ENCODE data around the gene RAB40A.

Gene RAB40A

DNA sequence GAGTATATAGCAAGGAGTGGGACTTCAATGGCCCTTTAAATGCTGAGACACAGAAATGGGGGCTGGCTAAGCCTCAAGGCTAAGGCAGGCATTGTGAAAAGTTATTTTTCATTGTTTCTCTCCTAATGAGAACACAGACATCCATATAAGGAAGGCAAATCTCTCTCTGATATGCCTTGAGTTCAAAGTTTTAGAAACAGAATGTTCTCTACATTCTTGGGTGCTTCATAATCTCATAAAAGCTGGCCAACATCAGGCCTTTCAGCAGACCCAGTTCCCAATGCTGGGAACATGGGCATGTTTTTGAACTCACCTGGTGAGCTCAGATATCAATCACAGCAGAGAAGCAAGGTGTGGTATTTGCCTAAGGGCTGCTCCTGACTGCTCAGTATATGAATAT lies 19.4 kb upstream of the RAB40A start:
- no peak overlapping the region for H3K27ac ChIP-seq (ENCODE audit: low read length, poor library complexity, severe bottlenecking)
- H2BK12ac ChIP-seq (ENCODE audit: low read length in 2 of 2), result no peak overlapping the region
- H3K18ac ChIP-seq (ENCODE audit: low read depth in 1 of 2, low read length in 2 of 2), result no peak overlapping the region
- H2AK5ac ChIP-seq (ENCODE audit: low read length, severe bottlenecking), result no peak overlapping the region
- no peak overlapping the region for H2BK120ac ChIP-seq (ENCODE audit: low read depth, low read length)
- no peak overlapping the region for H3K9ac ChIP-seq (ENCODE audit: low read length)
- H3K9me3 ChIP-seq (ENCODE audit: control insufficient read depth, low read length), result no peaks in the 10 kb centered on the region
- H3K4me3 ChIP-seq (ENCODE audit: insufficient read depth in 1 of 2, low read depth in 1 of 2, low read length in 2 of 2), result no peak overlapping the region
- no peak overlapping the region for H3K23ac ChIP-seq (ENCODE audit: low read length in 2 of 2)
- H3K14ac ChIP-seq (ENCODE audit: low read length in 2 of 2), result no peak overlapping the region
- H4K91ac ChIP-seq (ENCODE audit: low read length), result no peak overlapping the region
- H4K8ac ChIP-seq (ENCODE audit: low read length), result no peak overlapping the region
- H3K79me1 ChIP-seq (replicated peaks; ENCODE audit: low read length, poor library complexity, severe bottlenecking), result no peaks in the 10 kb centered on the region
- H2BK15ac ChIP-seq (ENCODE audit: low read depth, poor library complexity, severe bottlenecking), result no peak overlapping the region
- peaks cover 0 to 20% of the 10 kb centered on the region in 2 experiments for H3K27me3 ChIP-seq (ENCODE audit: control insufficient read depth in 1 of 2, insufficient read depth in 1 of 2, low read length in 2 of 2)
- no peaks in the 10 kb centered on the region for H3K36me3 ChIP-seq (ENCODE audit: control insufficient read depth in 1 of 2, insufficient read depth in 2 of 2, low read depth in 1 of 2, low read length in 2 of 2)
- DNase-seq, result no peak
- H3K4ac ChIP-seq (ENCODE audit: low read depth in 1 of 2, low read length in 2 of 2), result no peak overlapping the region
- H3K4me1 ChIP-seq (ENCODE audit: control insufficient read depth, insufficient read depth, low read depth, low read length), result peaks cover under 1% of the 10 kb centered on the region
- peak overlapping the region; percentile 38 for H2BK5ac ChIP-seq (ENCODE audit: low read depth, low read length, poor library complexity, severe bottlenecking)
- H2AFZ ChIP-seq (ENCODE audit: low read depth, low read length), result no peak overlapping the region
- no peak overlapping the region for H3K4me2 ChIP-seq (ENCODE audit: low read length, poor library complexity, severe bottlenecking)

DNA sequence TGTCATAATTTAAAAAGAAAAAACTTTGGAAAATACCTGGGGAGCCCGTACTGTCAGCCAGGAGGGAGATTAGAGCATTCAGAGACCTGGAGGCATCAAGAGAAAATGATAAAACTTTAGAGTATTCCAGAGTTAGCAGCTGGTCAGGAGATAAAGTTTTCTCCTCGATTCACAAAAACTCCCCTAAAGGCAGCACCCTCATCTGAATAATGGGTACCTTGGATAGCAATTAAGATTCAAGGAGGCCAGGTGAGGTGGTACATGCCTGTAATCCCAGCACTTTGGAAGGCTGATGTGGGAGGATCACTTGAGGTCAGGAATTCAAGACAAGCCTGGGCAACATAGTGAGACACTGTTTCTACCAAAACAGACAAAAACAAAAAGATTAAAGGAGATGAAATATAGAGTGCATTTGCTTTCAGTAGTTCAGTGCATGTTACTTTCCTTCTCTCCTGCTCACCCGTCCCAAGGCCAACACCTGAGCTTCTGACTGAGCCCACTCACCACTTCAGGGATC lies 18.6 kb upstream of the RAB40A start:
- no peak overlapping the region for H3K9ac ChIP-seq (ENCODE audit: low read length)
- no peak for DNase-seq
- no peak overlapping the region for H3K14ac ChIP-seq (ENCODE audit: low read length in 2 of 2)
- H3K9me3 ChIP-seq (ENCODE audit: control insufficient read depth, low read length), result no peaks in the 10 kb centered on the region
- H3K27me3 ChIP-seq (ENCODE audit: control insufficient read depth in 1 of 2, insufficient read depth in 1 of 2, low read length in 2 of 2), result peaks cover 0 to 16% of the 10 kb centered on the region in 2 experiments
- H3K4me3 ChIP-seq (ENCODE audit: insufficient read depth in 1 of 2, low read depth in 1 of 2, low read length in 2 of 2), result no peak overlapping the region
- H3K18ac ChIP-seq (ENCODE audit: low read depth in 1 of 2, low read length in 2 of 2), result no peak overlapping the region
- H2BK120ac ChIP-seq (ENCODE audit: low read depth, low read length), result no peak overlapping the region
- no peak overlapping the region for H3K4ac ChIP-seq (ENCODE audit: low read depth in 1 of 2, low read length in 2 of 2)
- H2AK5ac ChIP-seq (ENCODE audit: low read length, severe bottlenecking), result no peak overlapping the region
- H3K27ac ChIP-seq (ENCODE audit: low read length, poor library complexity, severe bottlenecking), result no peak overlapping the region
- peaks cover 2% of the 10 kb centered on the region for H3K4me1 ChIP-seq (ENCODE audit: control insufficient read depth, insufficient read depth, low read depth, low read length)
- H3K36me3 ChIP-seq (ENCODE audit: control insufficient read depth in 1 of 2, insufficient read depth in 2 of 2, low read depth in 1 of 2, low read length in 2 of 2), result no peaks in the 10 kb centered on the region
- no peak overlapping the region for H2AFZ ChIP-seq (ENCODE audit: low read depth, low read length)
- H2BK15ac ChIP-seq (ENCODE audit: low read depth, poor library complexity, severe bottlenecking), result no peak overlapping the region
- no peak overlapping the region for H4K8ac ChIP-seq (ENCODE audit: low read length)
- no peaks in the 10 kb centered on the region for H3K79me1 ChIP-seq (replicated peaks; ENCODE audit: low read length, poor library complexity, severe bottlenecking)
- H2BK12ac ChIP-seq (ENCODE audit: low read length in 2 of 2), result no peak overlapping the region
- H3K4me2 ChIP-seq (ENCODE audit: low read length, poor library complexity, severe bottlenecking), result no peak overlapping the region
- H2BK5ac ChIP-seq (ENCODE audit: low read depth, low read length, poor library complexity, severe bottlenecking), result no peak overlapping the region
- no peak overlapping the region for H4K91ac ChIP-seq (ENCODE audit: low read length)
- H3K23ac ChIP-seq (ENCODE audit: low read length in 2 of 2), result no peak overlapping the region
- 72% methylated on average over 2 of the region's 3 CpGs for WGBS

DNA sequence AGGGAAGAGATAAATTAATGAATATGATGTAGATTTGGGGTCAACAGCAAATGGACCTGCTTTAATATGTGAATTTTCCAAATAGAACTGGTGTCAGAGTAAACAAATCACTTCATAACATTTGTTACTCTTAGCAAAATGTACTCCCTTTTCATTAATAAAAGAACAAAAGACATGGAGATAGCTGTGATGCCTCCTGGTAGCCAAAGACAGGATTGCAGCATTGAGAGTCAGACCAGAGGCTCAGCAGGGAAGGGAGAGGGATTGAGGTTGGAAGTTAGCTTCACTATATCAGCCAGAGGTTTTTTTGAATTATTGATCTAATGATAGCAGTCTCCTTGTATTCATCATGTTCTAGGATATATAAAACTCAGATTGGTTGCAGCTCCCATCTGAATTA lies 17.4 kb upstream of the RAB40A start:
- H4K8ac ChIP-seq (ENCODE audit: low read length), result no peak overlapping the region
- no peak overlapping the region for H3K23ac ChIP-seq (ENCODE audit: low read length in 2 of 2)
- no peak overlapping the region for H4K91ac ChIP-seq (ENCODE audit: low read length)
- no peak overlapping the region for H2BK5ac ChIP-seq (ENCODE audit: low read depth, low read length, poor library complexity, severe bottlenecking)
- no peaks in the 10 kb centered on the region for H3K36me3 ChIP-seq (ENCODE audit: control insufficient read depth in 1 of 2, insufficient read depth in 2 of 2, low read depth in 1 of 2, low read length in 2 of 2)
- H3K18ac ChIP-seq (ENCODE audit: low read depth in 1 of 2, low read length in 2 of 2), result no peak overlapping the region
- no peak overlapping the region for H3K4ac ChIP-seq (ENCODE audit: low read depth in 1 of 2, low read length in 2 of 2)
- no peak overlapping the region for H3K4me2 ChIP-seq (ENCODE audit: low read length, poor library complexity, severe bottlenecking)
- H2AK5ac ChIP-seq (ENCODE audit: low read length, severe bottlenecking), result no peak overlapping the region
- DNase-seq, result no peak
- H3K4me1 ChIP-seq (ENCODE audit: control insufficient read depth, insufficient read depth, low read depth, low read length), result peaks cover 2% of the 10 kb centered on the region
- H3K9ac ChIP-seq (ENCODE audit: low read length), result no peak overlapping the region
- no peaks in the 10 kb centered on the region for H3K79me1 ChIP-seq (replicated peaks; ENCODE audit: low read length, poor library complexity, severe bottlenecking)
- no peak overlapping the region for H2BK12ac ChIP-seq (ENCODE audit: low read length in 2 of 2)
- H3K27me3 ChIP-seq (ENCODE audit: control insufficient read depth in 1 of 2, insufficient read depth in 1 of 2, low read length in 2 of 2), result peaks cover 0 to 6% of the 10 kb centered on the region in 2 experiments
- no peak overlapping the region for H2BK120ac ChIP-seq (ENCODE audit: low read depth, low read length)
- no peak overlapping the region for H3K4me3 ChIP-seq (ENCODE audit: insufficient read depth in 1 of 2, low read depth in 1 of 2, low read length in 2 of 2)
- no peak overlapping the region for H2AFZ ChIP-seq (ENCODE audit: low read depth, low read length)
- no peak overlapping the region for H2BK15ac ChIP-seq (ENCODE audit: low read depth, poor library complexity, severe bottlenecking)
- no peak overlapping the region for H3K14ac ChIP-seq (ENCODE audit: low read length in 2 of 2)
- H3K27ac ChIP-seq (ENCODE audit: low read length, poor library complexity, severe bottlenecking), result no peak overlapping the region
- no peaks in the 10 kb centered on the region for H3K9me3 ChIP-seq (ENCODE audit: control insufficient read depth, low read length)

DNA sequence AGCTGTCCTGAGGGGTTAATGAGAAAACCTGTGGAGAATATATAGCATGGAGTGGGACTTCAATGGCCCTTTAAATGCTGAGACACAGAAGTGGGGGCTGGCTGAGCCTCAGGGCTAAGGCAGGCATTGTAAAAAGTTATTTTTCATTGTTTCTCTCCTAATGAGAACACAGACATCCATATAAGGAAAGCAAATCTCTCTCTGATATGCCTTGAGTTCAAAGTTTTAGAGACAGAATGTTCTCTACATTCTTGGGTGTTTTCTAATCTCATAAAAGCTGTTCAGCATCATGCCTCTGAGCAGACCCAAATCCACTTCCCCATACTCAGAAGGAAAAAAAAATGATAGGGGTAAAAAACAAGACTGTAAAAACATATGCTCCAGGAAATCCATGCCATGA lies 16.8 kb upstream of the RAB40A start:
- no peaks in the 10 kb centered on the region for H3K79me1 ChIP-seq (replicated peaks; ENCODE audit: low read length, poor library complexity, severe bottlenecking)
- no peak overlapping the region for H3K4me3 ChIP-seq (ENCODE audit: insufficient read depth in 1 of 2, low read depth in 1 of 2, low read length in 2 of 2)
- no peak overlapping the region for H3K4me2 ChIP-seq (ENCODE audit: low read length, poor library complexity, severe bottlenecking)
- no peak overlapping the region for H4K8ac ChIP-seq (ENCODE audit: low read length)
- H4K91ac ChIP-seq (ENCODE audit: low read length), result no peak overlapping the region
- H3K18ac ChIP-seq (ENCODE audit: low read depth in 1 of 2, low read length in 2 of 2), result no peak overlapping the region
- H3K14ac ChIP-seq (ENCODE audit: low read length in 2 of 2), result no peak overlapping the region
- peak overlapping the region in 1 of 2 experiments; percentile 59 for H3K23ac ChIP-seq (ENCODE audit: low read length in 2 of 2)
- H2BK12ac ChIP-seq (ENCODE audit: low read length in 2 of 2), result no peak overlapping the region
- no peak overlapping the region for H2AK5ac ChIP-seq (ENCODE audit: low read length, severe bottlenecking)
- H3K36me3 ChIP-seq (ENCODE audit: control insufficient read depth in 1 of 2, insufficient read depth in 2 of 2, low read depth in 1 of 2, low read length in 2 of 2), result no peaks in the 10 kb centered on the region
- DNase-seq, result no peak
- H2BK120ac ChIP-seq (ENCODE audit: low read depth, low read length), result no peak overlapping the region
- peaks cover 0 to 6% of the 10 kb centered on the region in 2 experiments for H3K27me3 ChIP-seq (ENCODE audit: control insufficient read depth in 1 of 2, insufficient read depth in 1 of 2, low read length in 2 of 2)
- H2AFZ ChIP-seq (ENCODE audit: low read depth, low read length), result no peak overlapping the region
- H3K9me3 ChIP-seq (ENCODE audit: control insufficient read depth, low read length), result no peaks in the 10 kb centered on the region
- no peak overlapping the region for H3K4ac ChIP-seq (ENCODE audit: low read depth in 1 of 2, low read length in 2 of 2)
- H2BK5ac ChIP-seq (ENCODE audit: low read depth, low read length, poor library complexity, severe bottlenecking), result no peak overlapping the region
- H3K4me1 ChIP-seq (ENCODE audit: control insufficient read depth, insufficient read depth, low read depth, low read length), result peaks cover 2% of the 10 kb centered on the region
- H3K9ac ChIP-seq (ENCODE audit: low read length), result no peak overlapping the region
- no peak overlapping the region for H2BK15ac ChIP-seq (ENCODE audit: low read depth, poor library complexity, severe bottlenecking)
- no peak overlapping the region for H3K27ac ChIP-seq (ENCODE audit: low read length, poor library complexity, severe bottlenecking)
